HCT116 (cell line): Measurements from ENCODE around the gene ZC3H12D. TPM values are rescaled to one million over a fixed set of nuclear protein-coding genes. Genes with fewer than 3 reads are reported as not detected.

Experiments used
- ATAC-seq: fragments of 200-7000 bp; cut with Tn5 transposase; 2 replicates; pipeline ENCODE4 v1.9.1; 2020; ENCODE audit warnings: mild to moderate bottlenecking, moderate library complexity
- BruUV-seq: library from RNA; stranded (reverse); fragments of 400-500 nt; replicated peaks from 2 replicates; lab custom pipeline; 2021; lab: Mats Ljungman, UMichigan
- CTCF ChIA-PET: fragments of 300-600 bp; sonication (Branson Sonifier 250); formaldehyde crosslinking; loops from one replicate; lab custom pipeline; 2021; ENCODE audit warnings: antibody characterized with exemption; lab: Charles Lee
- POLR2A ChIA-PET: fragments of 300-600, 350-600 bp; sonication (Branson Sonifier 250); formaldehyde crosslinking; loops from one replicate; lab custom pipeline; 2021; ENCODE audit warnings: antibody characterized with exemption; lab: Charles Lee
- RAD21 ChIA-PET, 2 experiments: fragments of 300-600 bp; sonication (Branson Sonifier 250); formaldehyde crosslinking; loops; one replicate each; lab custom pipeline; 2023; ENCODE audit warnings: low total read pairs in 2 of 2; ENCODE audit not compliant: uncharacterized antibody in 2 of 2, unreplicated experiment in 2 of 2, low non-redundant PET in 1 of 2; lab: Charles Lee
- DNase-seq: peaks from one replicate; pipeline ENCODE4 v3.0.0-alpha.2; 2010; ENCODE audit warnings: low read depth, low spot score
- H2AFZ ChIP-seq: fragments of 200-600 bp; shearing (Covaris generic), sonication (generic); 2 replicates; pipeline ENCODE4 v1.6.1; 2017; ENCODE audit warnings: low read depth, mixed run types, mixed read lengths, antibody characterized with exemption, low read length; ENCODE audit not compliant: poor library complexity, severe bottlenecking
- H3K27ac ChIP-seq: 2 replicates; pipeline ENCODE4 v1.5.1; 2012; ENCODE audit warnings: low read depth, low read length
- H3K27me3 ChIP-seq: fragments of 200-600 bp; sonication (generic); 2 replicates; pipeline ENCODE4 v1.6.1; 2016; ENCODE audit warnings: mixed run types, low read length, mixed read lengths; ENCODE audit not compliant: insufficient read depth
- H3K36me3 ChIP-seq, 2 experiments: fragments of 200-500 bp in 1 of 2; fragments of 200-600 bp in 1 of 2; sonication (Bioruptor generic) in 1 of 2; sonication (generic) in 1 of 2; 2 replicates each; pipeline versions ENCODE4 v1.5.1 to v1.6.1; 2014 to 2016; ENCODE audit warnings: low read length in 2 of 2, inconsistent platforms in 1 of 2, mixed read lengths in 1 of 2, mixed run types in 1 of 2; ENCODE audit not compliant: insufficient read depth in 2 of 2, control insufficient read depth in 1 of 2
- H3K4me1 ChIP-seq, 2 experiments: fragments of 200-600 bp in 1 of 2; sonication (generic) in 1 of 2; 2 replicates each; pipeline versions ENCODE4 v1.5.1 to v1.6.1; 2012 to 2017; ENCODE audit warnings: low read length in 2 of 2, inconsistent platforms in 1 of 2, mild to moderate bottlenecking in 1 of 2, mixed read lengths in 1 of 2, mixed run types in 1 of 2, moderate library complexity in 1 of 2; ENCODE audit not compliant: insufficient read depth in 2 of 2, control insufficient read depth in 1 of 2
- H3K4me2 ChIP-seq: fragments of 200-600 bp; sonication (generic); 2 replicates; pipeline ENCODE4 v1.6.1; 2017; ENCODE audit warnings: mixed run types, low read length, mixed read lengths
- H3K4me3 ChIP-seq, 2 experiments: fragments of 200-600 bp in 1 of 2; sonication (generic) in 1 of 2; replicated peaks in 1 of 2; 2 replicates each; pipeline ENCODE4 v1.5.1; 2011 to 2016; ENCODE audit warnings: low read length in 2 of 2, control low read depth in 1 of 2, low read depth in 1 of 2, mild to moderate bottlenecking in 1 of 2, mixed read lengths in 1 of 2, mixed run types in 1 of 2
- H3K79me2 ChIP-seq: fragments of 200-600 bp; sonication (generic); 2 replicates; pipeline ENCODE4 v1.6.1; 2017; ENCODE audit warnings: mild to moderate bottlenecking, mixed run types, low read length, moderate library complexity, mixed read lengths; ENCODE audit not compliant: insufficient read depth
- H3K9ac ChIP-seq: fragments of 200-600 bp; sonication (generic); 2 replicates; pipeline ENCODE4 v1.6.1; 2016; ENCODE audit warnings: low read length, mixed read lengths
- H3K9me2 ChIP-seq: fragments of 200-600 bp; sonication (generic), shearing (Covaris generic); 2 replicates; pipeline ENCODE4 v1.6.1; 2017; ENCODE audit warnings: mixed run types, mild to moderate bottlenecking, moderate library complexity; ENCODE audit not compliant: insufficient read depth
- H3K9me3 ChIP-seq, 2 experiments: fragments of 200-500 bp in 1 of 2; fragments of 200-600 bp in 1 of 2; sonication (Bioruptor generic) in 1 of 2; sonication (generic) in 1 of 2; 2 replicates each; pipeline ENCODE4 v1.6.1; 2014 to 2017; ENCODE audit warnings: low read length in 2 of 2, mixed read lengths in 2 of 2, inconsistent platforms in 1 of 2, low read depth in 1 of 2, mild to moderate bottlenecking in 1 of 2, mixed run types in 1 of 2, moderate library complexity in 1 of 2; ENCODE audit not compliant: control insufficient read depth in 1 of 2, insufficient read depth in 1 of 2
- H4K20me1 ChIP-seq: fragments of 200-600 bp; sonication (generic), shearing (Covaris generic); 2 replicates; pipeline ENCODE4 v1.6.1; 2017; ENCODE audit warnings: mixed run types, mild to moderate bottlenecking, moderate library complexity; ENCODE audit not compliant: insufficient read depth
- ATF3 ChIP-seq: IDR thresholded peaks from 2 replicates; pipeline ENCODE4 v1.6.1; 2012
- CEBPB ChIP-seq: IDR thresholded peaks from 2 replicates; pipeline ENCODE4 v1.6.1; 2012; ENCODE audit warnings: low read depth
- CTCF ChIP-seq, 3 experiments: fragments of 200-600 bp in 1 of 3; sonication (generic) in 1 of 3; IDR thresholded peaks in 2 of 3; conservative IDR thresholded peaks in 1 of 3; 2 replicates each; pipeline ENCODE4 v1.5.1; 2012 to 2017; ENCODE audit warnings: low read depth in 2 of 3, low read length in 2 of 3, antibody characterized with exemption in 1 of 3, borderline replicate concordance in 1 of 3, control low read depth in 1 of 3, mild to moderate bottlenecking in 1 of 3, mixed read lengths in 1 of 3, mixed run types in 1 of 3, moderate library complexity in 1 of 3; ENCODE audit not compliant: insufficient read depth in 1 of 3
- ELF1 ChIP-seq: IDR thresholded peaks from 2 replicates; pipeline ENCODE4 v1.6.1; 2012; ENCODE audit warnings: low read depth, borderline replicate concordance
- EZH2 ChIP-seq: fragments of 200-600 bp; sonication (generic); IDR thresholded peaks from 2 replicates; pipeline ENCODE4 v1.6.1; 2017; ENCODE audit warnings: antibody characterized with exemption, mixed run types
- EZH2phosphoT487 ChIP-seq: fragments of 200-600 bp; IDR thresholded peaks from 2 replicates; pipeline ENCODE4 v1.6.1; 2018; ENCODE audit warnings: antibody characterized with exemption, borderline replicate concordance
- FOSL1 ChIP-seq: IDR thresholded peaks from 2 replicates; pipeline ENCODE4 v1.6.1; 2012; ENCODE audit warnings: low read depth
- POLR2AphosphoS5 ChIP-seq: IDR thresholded peaks from 2 replicates; pipeline ENCODE4 v1.6.1; 2011; ENCODE audit warnings: mild to moderate bottlenecking, low read depth, low read length, moderate library complexity
- SP1 ChIP-seq: IDR thresholded peaks from 2 replicates; pipeline ENCODE4 v1.6.1; 2012; ENCODE audit warnings: low read depth
- TCF7L2 ChIP-seq: IDR thresholded peaks from 2 replicates; pipeline ENCODE4 v1.7.0; 2011; ENCODE audit warnings: borderline replicate concordance, inconsistent platforms; ENCODE audit not compliant: insufficient read depth, insufficient read length; ENCODE audit errors: extremely low read depth
- YY1 ChIP-seq: IDR thresholded peaks from 2 replicates; pipeline ENCODE4 v1.6.1; 2011; ENCODE audit warnings: low read length, low read depth, moderate library complexity, mild to moderate bottlenecking; ENCODE audit not compliant: insufficient replicate concordance; ENCODE audit errors: extremely low read depth
- ZBTB33 ChIP-seq: IDR thresholded peaks from 2 replicates; pipeline ENCODE4 v1.6.1; 2011; ENCODE audit warnings: mild to moderate bottlenecking, low read length, moderate library complexity; ENCODE audit not compliant: insufficient replicate concordance; ENCODE audit errors: extremely low read depth
- ZFX ChIP-seq: fragments of 450-650 bp; IDR thresholded peaks from 2 replicates; pipeline ENCODE4 v1.6.1; 2017
- ZNF274 ChIP-seq: fragments of 200-500 bp; sonication (Bioruptor generic); IDR thresholded peaks from 2 replicates; pipeline ENCODE4 v1.6.1; 2014; ENCODE audit warnings: mild to moderate bottlenecking, low read depth, low read length, inconsistent platforms
- intact Hi-C: fragments of 100-400 bp; cut with micrococcal nuclease; formaldehyde crosslinking; loops from 2 replicates; pipeline ENCODE4 v1.10.0; 2022
- total RNA-seq: library from RNA; stranded (reverse); gene quantifications from one replicate; pipeline ENCODE4 v1.2.1, GENCODE V29; 2021; ENCODE audit not compliant: unreplicated experiment
- TF ChIP-seq, protein P1 (sequence below): IDR thresholded peaks from 2 replicates; pipeline ENCODE4 v1.6.1; 2012; ENCODE audit warnings: low read depth
- TF ChIP-seq, protein P2 (sequence below): IDR thresholded peaks from 2 replicates; pipeline ENCODE4 v1.6.1; 2012

Gene ZC3H12D
- total RNA-seq, 1 experiment from 2014 or later = 0.30 TPM

- intact Hi-C loops = no loop called here
- Histone ChIP-seq H4K20me1 (no peaks in the 10 kb centered on the region), H2AFZ (no peak overlapping the region), H3K4me2 (no peak overlapping the region), H3K4me1 (peaks cover 0 to 4% of the 10 kb centered on the region in 2 experiments; a peak in 1 of 4 replicates), H3K9me2 (no peaks in the 10 kb centered on the region), H3K9me3 (no peaks in the 10 kb centered on the region), H3K9ac (no peak overlapping the region), H3K27ac (no peak overlapping the region), H3K79me2 (no peaks in the 10 kb centered on the region), H3K36me3 (no peaks in the 10 kb centered on the region), H3K27me3 (no peaks in the 10 kb centered on the region), H3K4me3 (no peak overlapping the region)
- RAD21 ChIA-PET = no interaction called here
- no peak for TF ChIP-seq YY1
- no peak for TF ChIP-seq TCF7L2
- TF ChIP-seq ATF3 = no peak
- no peak for TF ChIP-seq EZH2phosphoT487
- TF ChIP-seq POLR2AphosphoS5 = no peak
- no peak for TF ChIP-seq ZBTB33
- TF ChIP-seq EZH2 = no peak
- TF ChIP-seq ELF1 = no peak
- no peak for TF ChIP-seq FOSL1
- no peak for TF ChIP-seq CEBPB
- TF ChIP-seq ZNF274 = no peak
- no peak for TF ChIP-seq SP1
- TF ChIP-seq, protein P1, sequence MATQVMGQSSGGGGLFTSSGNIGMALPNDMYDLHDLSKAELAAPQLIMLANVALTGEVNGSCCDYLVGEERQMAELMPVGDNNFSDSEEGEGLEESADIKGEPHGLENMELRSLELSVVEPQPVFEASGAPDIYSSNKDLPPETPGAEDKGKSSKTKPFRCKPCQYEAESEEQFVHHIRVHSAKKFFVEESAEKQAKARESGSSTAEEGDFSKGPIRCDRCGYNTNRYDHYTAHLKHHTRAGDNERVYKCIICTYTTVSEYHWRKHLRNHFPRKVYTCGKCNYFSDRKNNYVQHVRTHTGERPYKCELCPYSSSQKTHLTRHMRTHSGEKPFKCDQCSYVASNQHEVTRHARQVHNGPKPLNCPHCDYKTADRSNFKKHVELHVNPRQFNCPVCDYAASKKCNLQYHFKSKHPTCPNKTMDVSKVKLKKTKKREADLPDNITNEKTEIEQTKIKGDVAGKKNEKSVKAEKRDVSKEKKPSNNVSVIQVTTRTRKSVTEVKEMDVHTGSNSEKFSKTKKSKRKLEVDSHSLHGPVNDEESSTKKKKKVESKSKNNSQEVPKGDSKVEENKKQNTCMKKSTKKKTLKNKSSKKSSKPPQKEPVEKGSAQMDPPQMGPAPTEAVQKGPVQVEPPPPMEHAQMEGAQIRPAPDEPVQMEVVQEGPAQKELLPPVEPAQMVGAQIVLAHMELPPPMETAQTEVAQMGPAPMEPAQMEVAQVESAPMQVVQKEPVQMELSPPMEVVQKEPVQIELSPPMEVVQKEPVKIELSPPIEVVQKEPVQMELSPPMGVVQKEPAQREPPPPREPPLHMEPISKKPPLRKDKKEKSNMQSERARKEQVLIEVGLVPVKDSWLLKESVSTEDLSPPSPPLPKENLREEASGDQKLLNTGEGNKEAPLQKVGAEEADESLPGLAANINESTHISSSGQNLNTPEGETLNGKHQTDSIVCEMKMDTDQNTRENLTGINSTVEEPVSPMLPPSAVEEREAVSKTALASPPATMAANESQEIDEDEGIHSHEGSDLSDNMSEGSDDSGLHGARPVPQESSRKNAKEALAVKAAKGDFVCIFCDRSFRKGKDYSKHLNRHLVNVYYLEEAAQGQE = no peak
- TF ChIP-seq CTCF (IDR thresholded peaks at IDR 0.05 in 2 of 3, conservative IDR thresholded peaks at IDR 0.05 in 1 of 3; ENCODE audit: borderline replicate concordance in 1 of 3, insufficient read depth in 1 of 3, low read depth in 2 of 3, low read length in 2 of 3) = no peak
- no peak for TF ChIP-seq ZFX
- TF ChIP-seq, protein P2, sequence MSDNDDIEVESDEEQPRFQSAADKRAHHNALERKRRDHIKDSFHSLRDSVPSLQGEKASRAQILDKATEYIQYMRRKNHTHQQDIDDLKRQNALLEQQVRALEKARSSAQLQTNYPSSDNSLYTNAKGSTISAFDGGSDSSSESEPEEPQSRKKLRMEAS = no peak
- BruUV-seq = no TSS peak
- POLR2A ChIA-PET = no interaction called here
- CTCF ChIA-PET = no interaction called here
- DNase-seq (no peak), ATAC-seq (no peak)
Observed at GRCh38 chr6:149493761-149494320, 9.0 kb upstream of the ZC3H12D start.
